Measurements from ENCODE around the gene POLL.

- TF ChIP-seq CTCF (conservative IDR thresholded peaks at IDR 0.05; ENCODE audit: low read length) (no peak), EZH2phosphoT487 (IDR thresholded peaks at IDR 0.05; ENCODE audit: borderline replicate concordance) (no peak)
Measured at GRCh38 chr10:101559596-101560297, 28.3 kb downstream of the POLL start.
